ENCODE results near the gene ACVR1B.

Gene ACVR1B

DNA sequence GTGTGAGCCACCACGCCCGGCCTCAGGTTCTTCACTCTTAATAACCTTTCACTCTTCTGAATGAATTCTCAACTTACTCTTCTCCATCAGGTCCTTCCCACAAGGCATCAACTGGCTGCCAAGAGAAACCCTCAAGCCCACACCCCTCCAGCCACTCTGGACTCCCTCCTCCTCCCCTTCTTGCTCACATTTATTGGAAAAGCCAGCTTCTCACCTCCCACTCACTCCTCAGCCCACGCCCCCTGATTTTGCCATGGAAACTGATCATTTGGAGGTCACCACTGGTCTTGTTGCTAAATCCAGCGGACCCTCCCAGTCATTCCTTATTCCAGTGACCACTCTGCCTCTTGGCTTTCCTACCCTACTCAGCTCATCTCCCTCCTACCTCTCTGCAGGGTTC, 17.4 kb upstream of the ACVR1B start:
- Histone ChIP-seq H3K27ac (ENCODE audit: low read length) (no peak overlapping the region), H3K36me3 (replicated peaks; ENCODE audit: insufficient read depth, low read length) (no peaks in the 10 kb centered on the region), H3K9ac (ENCODE audit: low read length) (no peak overlapping the region), H3K4me1 (ENCODE audit: low read length) (peaks cover 7% of the 10 kb centered on the region), H3K9me2 (replicated peaks; ENCODE audit: insufficient read depth, low read length) (no peaks in the 10 kb centered on the region), H3K9me3 (replicated peaks; ENCODE audit: insufficient read depth, low read length) (no peaks in the 10 kb centered on the region), H3K79me2 (ENCODE audit: low read length) (no peaks in the 10 kb centered on the region), H3K27me3 (replicated peaks; ENCODE audit: insufficient read depth, low read length) (no peaks in the 10 kb centered on the region; the same call in 1 of the 2 replicates), H3K4me2 (ENCODE audit: low read depth, low read length) (no peak overlapping the region), H4K20me1 (ENCODE audit: insufficient read depth, low read length) (no peaks in the 10 kb centered on the region), H3F3A (ENCODE audit: insufficient read depth, low read length) (no peaks in the 10 kb centered on the region), H3K4me3 (ENCODE audit: low read length) (no peak overlapping the region), H2AFZ (ENCODE audit: low read length) (no peak overlapping the region)
- DNase-seq, result no peak
- TF ChIP-seq, protein P1, sequence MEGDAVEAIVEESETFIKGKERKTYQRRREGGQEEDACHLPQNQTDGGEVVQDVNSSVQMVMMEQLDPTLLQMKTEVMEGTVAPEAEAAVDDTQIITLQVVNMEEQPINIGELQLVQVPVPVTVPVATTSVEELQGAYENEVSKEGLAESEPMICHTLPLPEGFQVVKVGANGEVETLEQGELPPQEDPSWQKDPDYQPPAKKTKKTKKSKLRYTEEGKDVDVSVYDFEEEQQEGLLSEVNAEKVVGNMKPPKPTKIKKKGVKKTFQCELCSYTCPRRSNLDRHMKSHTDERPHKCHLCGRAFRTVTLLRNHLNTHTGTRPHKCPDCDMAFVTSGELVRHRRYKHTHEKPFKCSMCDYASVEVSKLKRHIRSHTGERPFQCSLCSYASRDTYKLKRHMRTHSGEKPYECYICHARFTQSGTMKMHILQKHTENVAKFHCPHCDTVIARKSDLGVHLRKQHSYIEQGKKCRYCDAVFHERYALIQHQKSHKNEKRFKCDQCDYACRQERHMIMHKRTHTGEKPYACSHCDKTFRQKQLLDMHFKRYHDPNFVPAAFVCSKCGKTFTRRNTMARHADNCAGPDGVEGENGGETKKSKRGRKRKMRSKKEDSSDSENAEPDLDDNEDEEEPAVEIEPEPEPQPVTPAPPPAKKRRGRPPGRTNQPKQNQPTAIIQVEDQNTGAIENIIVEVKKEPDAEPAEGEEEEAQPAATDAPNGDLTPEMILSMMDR (IDR thresholded peaks at IDR 0.05; ENCODE audit: low read length), result no peak
- TF ChIP-seq EZH2phosphoT487 (IDR thresholded peaks at IDR 0.05; ENCODE audit: low read length) (no peak), EZH2 (optimal IDR thresholded peaks at IDR 0.05; ENCODE audit: low read depth, low read length) (no peak)

DNA sequence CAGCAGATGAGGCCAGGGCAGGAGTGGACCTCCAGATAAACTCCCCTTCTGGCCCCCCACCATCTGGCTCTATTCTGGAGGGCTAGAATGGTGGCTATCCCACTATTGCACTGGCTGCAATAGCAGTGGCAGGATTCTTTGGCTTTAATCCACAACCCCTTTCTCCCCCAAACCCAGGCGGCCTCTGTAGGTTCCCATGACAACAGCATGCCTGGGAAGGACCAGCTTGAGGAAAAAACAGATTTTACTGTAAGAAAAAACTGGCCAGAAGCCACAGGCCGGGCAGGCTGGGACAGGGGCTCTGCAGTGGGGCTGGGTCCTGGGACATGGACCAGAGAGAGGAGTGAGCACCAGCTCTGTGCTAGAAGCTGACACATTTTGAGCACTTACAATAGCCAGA, 13.6 kb upstream of the ACVR1B start:
- DNase-seq, result no peak
- Histone ChIP-seq H3K27me3 (replicated peaks; ENCODE audit: insufficient read depth, low read length) (no peaks in the 10 kb centered on the region), H4K20me1 (ENCODE audit: insufficient read depth, low read length) (no peaks in the 10 kb centered on the region), H3F3A (ENCODE audit: insufficient read depth, low read length) (no peaks in the 10 kb centered on the region), H3K9me3 (replicated peaks; ENCODE audit: insufficient read depth, low read length) (no peaks in the 10 kb centered on the region), H2AFZ (ENCODE audit: low read length) (no peak overlapping the region), H3K36me3 (replicated peaks; ENCODE audit: insufficient read depth, low read length) (no peaks in the 10 kb centered on the region), H3K4me3 (ENCODE audit: low read length) (no peak overlapping the region), H3K79me2 (ENCODE audit: low read length) (no peaks in the 10 kb centered on the region), H3K9me2 (replicated peaks; ENCODE audit: insufficient read depth, low read length) (no peaks in the 10 kb centered on the region), H3K4me2 (ENCODE audit: low read depth, low read length) (no peak overlapping the region), H3K27ac (ENCODE audit: low read length) (no peak overlapping the region), H3K9ac (ENCODE audit: low read length) (no peak overlapping the region), H3K4me1 (ENCODE audit: low read length) (peaks cover 2% of the 10 kb centered on the region)
- TF ChIP-seq, protein P1 (IDR thresholded peaks at IDR 0.05; ENCODE audit: low read length), result no peak
- TF ChIP-seq EZH2 (optimal IDR thresholded peaks at IDR 0.05; ENCODE audit: low read depth, low read length), result no peak
- no peak for TF ChIP-seq EZH2phosphoT487 (IDR thresholded peaks at IDR 0.05; ENCODE audit: low read length)

DNA sequence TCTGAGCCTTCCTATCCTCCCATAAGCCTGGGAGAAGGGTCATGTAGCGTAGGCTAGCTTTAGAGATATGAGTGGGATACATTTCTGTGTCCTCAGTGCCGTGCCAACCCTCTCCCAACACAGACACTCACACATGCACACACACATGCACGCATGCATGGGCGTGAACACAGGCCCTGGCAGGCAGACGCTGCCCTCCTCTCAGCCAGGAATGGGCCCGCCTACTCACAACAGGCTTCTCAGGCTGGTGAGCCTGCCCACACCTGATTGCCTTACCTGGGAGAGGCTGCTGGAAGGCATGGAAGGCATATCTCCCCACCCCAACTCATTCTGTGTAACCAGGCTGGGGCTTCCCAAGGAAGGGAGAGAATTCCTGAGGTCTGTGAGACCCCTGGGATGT, 12.8 kb upstream of the ACVR1B start:
- Histone ChIP-seq H3K9ac (ENCODE audit: low read length) (no peak overlapping the region), H3K9me3 (replicated peaks; ENCODE audit: insufficient read depth, low read length) (no peaks in the 10 kb centered on the region), H3K4me3 (ENCODE audit: low read length) (no peak overlapping the region), H2AFZ (ENCODE audit: low read length) (no peak overlapping the region), H3K27me3 (replicated peaks; ENCODE audit: insufficient read depth, low read length) (peaks cover 5% of the 10 kb centered on the region), H3K4me2 (ENCODE audit: low read depth, low read length) (no peak overlapping the region), H3K4me1 (ENCODE audit: low read length) (no peaks in the 10 kb centered on the region), H3K79me2 (ENCODE audit: low read length) (no peaks in the 10 kb centered on the region), H4K20me1 (ENCODE audit: insufficient read depth, low read length) (no peaks in the 10 kb centered on the region), H3K36me3 (replicated peaks; ENCODE audit: insufficient read depth, low read length) (no peaks in the 10 kb centered on the region), H3K27ac (ENCODE audit: low read length) (no peak overlapping the region), H3K9me2 (replicated peaks; ENCODE audit: insufficient read depth, low read length) (no peaks in the 10 kb centered on the region), H3F3A (ENCODE audit: insufficient read depth, low read length) (no peaks in the 10 kb centered on the region)
- no peak for DNase-seq
- no peak for TF ChIP-seq EZH2phosphoT487 (IDR thresholded peaks at IDR 0.05; ENCODE audit: low read length)
- TF ChIP-seq, protein P1 (IDR thresholded peaks at IDR 0.05; ENCODE audit: low read length), result no peak

Measured in MM.1S (cell line).